GM23338 (cell line): Measurements from ENCODE around the gene SAA1. TPM values are rescaled to one million over a fixed set of nuclear protein-coding genes. Genes with fewer than 3 reads are reported as not detected.

ENCODE experiments used
- ATAC-seq: fragments of 200-7000 bp; cut with Tn5 transposase; 3 replicates; pipeline ENCODE4 v1.9.1; 2020
- DNase-seq: peaks from one replicate; pipeline ENCODE4 v3.0.0-alpha.2; 2015; ENCODE audit warnings: low spot score
- H2AFZ ChIP-seq: fragments of 200-600 bp; sonication (generic); 2 replicates; pipeline ENCODE4 v1.8.0; 2016; ENCODE audit warnings: antibody characterized with exemption, mild to moderate bottlenecking, moderate library complexity
- H3F3A ChIP-seq: fragments of 200-600 bp; sonication (generic); replicated peaks from 2 replicates; pipeline ENCODE4 v1.8.0; 2017; ENCODE audit warnings: antibody characterized with exemption, mixed run types, low read depth
- H3K27ac ChIP-seq: fragments of 200-600 bp; sonication (generic); 2 replicates; pipeline ENCODE4 v1.6.1; 2016; ENCODE audit warnings: low read depth
- H3K27me3 ChIP-seq: fragments of 200-600 bp; sonication (generic); 2 replicates; pipeline ENCODE4 v1.8.0; 2016; ENCODE audit warnings: mild to moderate bottlenecking, mixed run types, moderate library complexity; ENCODE audit not compliant: insufficient read depth
- H3K36me3 ChIP-seq: fragments of 200-600 bp; sonication (generic); 2 replicates; pipeline ENCODE4 v1.8.0; 2016; ENCODE audit warnings: mild to moderate bottlenecking; ENCODE audit not compliant: insufficient read depth
- H3K4me1 ChIP-seq: fragments of 200-600 bp; sonication (generic); 2 replicates; pipeline ENCODE4 v1.8.0; 2016; ENCODE audit warnings: mild to moderate bottlenecking, moderate library complexity; ENCODE audit not compliant: insufficient read depth
- H3K4me2 ChIP-seq: fragments of 200-600 bp; sonication (generic); 2 replicates; pipeline ENCODE4 v1.7.1; 2017; ENCODE audit warnings: mixed run types
- H3K4me3 ChIP-seq: fragments of 200-600 bp; sonication (generic); 2 replicates; pipeline ENCODE4 v1.6.1; 2016; ENCODE audit warnings: mixed run types
- H3K79me2 ChIP-seq: fragments of 200-600 bp; sonication (generic); replicated peaks from 2 replicates; pipeline ENCODE4 v1.8.0; 2017; ENCODE audit warnings: mild to moderate bottlenecking; ENCODE audit not compliant: insufficient read depth
- H3K9me2 ChIP-seq: fragments of 200-600 bp; sonication (generic); 2 replicates; pipeline ENCODE4 v1.8.0; 2017; ENCODE audit not compliant: insufficient read depth
- H4K20me1 ChIP-seq: fragments of 200-600 bp; sonication (generic); replicated peaks from 2 replicates; pipeline ENCODE4 v1.8.0; 2017; ENCODE audit warnings: mild to moderate bottlenecking; ENCODE audit not compliant: insufficient read depth
- H3K27ac Mint-ChIP-seq: 2 replicates; pipeline ENCODE4 v1.8.0; 2020; ENCODE audit warnings: inconsistent platforms, mild to moderate bottlenecking, moderate library complexity, mixed read lengths
- H3K27me3 Mint-ChIP-seq: 3 replicates; pipeline ENCODE4 v1.8.0; 2022; ENCODE audit warnings: low read depth, mild to moderate bottlenecking, moderate library complexity, mixed read lengths, inconsistent platforms; ENCODE audit not compliant: insufficient read depth, poor library complexity
- H3K36me3 Mint-ChIP-seq: 3 replicates; pipeline ENCODE4 v1.8.0; 2021; ENCODE audit warnings: low read depth, mild to moderate bottlenecking, inconsistent platforms, moderate library complexity, mixed read lengths
- H3K4me1 Mint-ChIP-seq: 3 replicates; pipeline ENCODE4 v1.8.0; 2020; ENCODE audit warnings: mild to moderate bottlenecking, inconsistent platforms, mixed read lengths
- H3K4me3 Mint-ChIP-seq: 3 replicates; pipeline ENCODE4 v1.8.0; 2021; ENCODE audit warnings: moderate library complexity, mild to moderate bottlenecking, inconsistent platforms, mixed read lengths
- H3K9me3 Mint-ChIP-seq: 3 replicates; pipeline ENCODE4 v1.8.0; 2020; ENCODE audit warnings: moderate library complexity, mild to moderate bottlenecking, inconsistent platforms, mixed read lengths
- CREB1 ChIP-seq: fragments of 250-450 bp; sonication (Bioruptor Pico); IDR thresholded peaks from 2 replicates; pipeline ENCODE4 v1.5.0; 2020; ENCODE audit warnings: low read depth, mild to moderate bottlenecking, moderate library complexity
- CTCF ChIP-seq, 2 experiments: fragments of 200-600 bp in 1 of 2; sonication (generic) in 1 of 2; conservative IDR thresholded peaks; 2 replicates each; pipeline versions ENCODE4 v1.5.1 to v1.6.1; 2016 to 2017; ENCODE audit warnings: antibody characterized with exemption in 2 of 2, low read depth in 2 of 2, mild to moderate bottlenecking in 2 of 2, moderate library complexity in 1 of 2
- ETS1 ChIP-seq: IDR thresholded peaks from 2 replicates; pipeline ENCODE4 v1.6.1; 2016; ENCODE audit warnings: antibody characterized with exemption
- EZH2phosphoT487 ChIP-seq: fragments of 200-600 bp; sonication (generic); IDR thresholded peaks from one replicate; pipeline ENCODE4 v1.8.1; 2018; ENCODE audit warnings: antibody characterized with exemption; ENCODE audit not compliant: unreplicated experiment
- NANOG ChIP-seq: IDR thresholded peaks from 2 replicates; pipeline ENCODE4 v1.6.1; 2016; ENCODE audit warnings: antibody characterized with exemption, borderline replicate concordance
- ZNF331 ChIP-seq: fragments of 250-450 bp; sonication (Bioruptor Pico); IDR thresholded peaks from 2 replicates; pipeline ENCODE4 v1.5.0; 2020; ENCODE audit warnings: low read depth, mild to moderate bottlenecking, moderate library complexity
- ZNF462 ChIP-seq: fragments of 250-450 bp; sonication (Bioruptor Pico); IDR thresholded peaks from 2 replicates; pipeline ENCODE4 v1.5.0; 2020; ENCODE audit warnings: mild to moderate bottlenecking, moderate library complexity
- polyA plus RNA-seq: library from polyadenylated mRNA; unstranded; fragments of >200 nt; fragmentation: Nextera tagmentation; extraction: Ambion mirVana; gene quantifications from 2 replicates; pipeline ENCODE4 v1.2.1, GENCODE V29; 2016
- total RNA-seq: library from RNA; depleted of rRNA; stranded (reverse); fragments of >200 nt; shearing (Covaris generic); gene quantifications from 2 replicates; pipeline ENCODE4 v1.2.3, GENCODE V29; 2014

Gene SAA1
- total and polyA plus RNA-seq, 2 experiments from 2014 or later, result not detected

- TF ChIP-seq CTCF (conservative IDR thresholded peaks at IDR 0.05; ENCODE audit: low read depth in 2 of 2), result no peak
- no peak for TF ChIP-seq CREB1 (CRISPR knock-in tag)
- TF ChIP-seq ZNF331 (CRISPR knock-in tag), result no peak
- no peak for TF ChIP-seq ZNF462
These were observed 44.8 kb downstream of the SAA1 start (continued) for GRCh38 chr11:18310800-18311340.

DNA sequence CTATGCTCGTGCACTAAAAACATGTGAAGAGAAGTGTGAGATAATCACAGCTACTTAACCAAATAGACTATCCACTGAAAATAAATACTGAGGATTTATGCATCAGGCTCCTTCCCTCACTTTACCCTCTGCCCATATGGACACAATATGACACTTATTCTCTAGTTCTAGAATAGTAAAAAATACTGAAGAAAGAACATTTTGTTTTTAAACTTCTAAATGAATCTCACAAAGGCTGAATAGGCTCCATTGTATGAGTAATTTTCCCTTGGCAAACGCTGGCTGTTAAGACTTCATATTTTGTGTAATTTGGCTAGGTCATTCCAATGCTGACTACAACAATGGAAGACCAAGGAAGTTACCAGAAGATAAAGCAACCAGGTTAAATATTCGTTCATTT, 45.9 kb downstream of the SAA1 start:
- H3K27ac Mint-ChIP-seq, result no peak overlapping the region
- no peak overlapping the region for H3K27ac ChIP-seq
- no peaks in the 10 kb centered on the region for H3K9me3 Mint-ChIP-seq

More for the DNA sequence above, 45.9 kb downstream of the SAA1 start:
- Histone ChIP-seq H3K9me2 (no peaks in the 10 kb centered on the region), H3K4me2 (no peak overlapping the region), H3K36me3 (peaks cover 36% of the 10 kb centered on the region), H4K20me1 (no peaks in the 10 kb centered on the region; the same call in none of the 2 replicates), H3K27me3 (no peaks in the 10 kb centered on the region), H3K4me3 (no peak overlapping the region), H3K4me1 (no peaks in the 10 kb centered on the region), H2AFZ (no peak overlapping the region), H3K79me2 (peaks cover 46% of the 10 kb centered on the region), H3F3A (no peaks in the 10 kb centered on the region)
- no peak for TF ChIP-seq CREB1 (CRISPR knock-in tag)
- no peak for TF ChIP-seq CTCF (conservative IDR thresholded peaks at IDR 0.05; ENCODE audit: low read depth in 2 of 2)
- no peak for TF ChIP-seq NANOG
- no peak for TF ChIP-seq EZH2phosphoT487
- no peak for TF ChIP-seq ETS1
- peaks cover 32% of the 10 kb centered on the region for H3K36me3 Mint-ChIP-seq
- ATAC-seq (no peak), DNase-seq (no peak)
- no peak overlapping the region for H3K4me3 Mint-ChIP-seq
- H3K4me1 Mint-ChIP-seq, result no peaks in the 10 kb centered on the region
- H3K27me3 Mint-ChIP-seq, result no peaks in the 10 kb centered on the region
